ENCODE results near the gene LMOD1.

LMOD1 gene

GRCh38 chr1:201884425-201884824 is 61.9 kb downstream of the LMOD1 start:
- Mint-ChIP-seq H3K27ac (peak overlapping the region in 1 of 3 experiments; percentile 35), H3K4me3 (peak overlapping the region in 1 of 3 experiments; percentile 50), H3K4me1 (peaks cover 36% of the 10 kb centered on the region), H3K9me3 (no peaks in the 10 kb centered on the region), H3K36me3 (ENCODE audit: low read depth) (no peaks in the 10 kb centered on the region), H3K27me3 (ENCODE audit: low read depth) (peaks cover 17% of the 10 kb centered on the region)
- TF ChIP-seq CTCF (IDR thresholded peaks at IDR 0.05; ENCODE audit: unreplicated experiment in 3 of 3): no peak

- TF ChIP-seq CTCF (IDR thresholded peaks at IDR 0.05; ENCODE audit: unreplicated experiment in 3 of 3): no peak
- no peak overlapping the region for H3K4me3 Mint-ChIP-seq
- H3K27ac Mint-ChIP-seq: no peak overlapping the region
- no peaks in the 10 kb centered on the region for H3K36me3 Mint-ChIP-seq (ENCODE audit: low read depth)
- H3K4me1 Mint-ChIP-seq: peaks cover 36% of the 10 kb centered on the region
- no peaks in the 10 kb centered on the region for H3K9me3 Mint-ChIP-seq
- H3K27me3 Mint-ChIP-seq (ENCODE audit: low read depth): peaks cover 17% of the 10 kb centered on the region
Observed at GRCh38 chr1:201883786-201884185, 62.6 kb downstream of the LMOD1 start.

GRCh38 chr1:201883266-201883665 is 63.1 kb downstream of the LMOD1 start:
- peaks cover 17% of the 10 kb centered on the region for H3K27me3 Mint-ChIP-seq (ENCODE audit: low read depth)
- no peak overlapping the region for H3K4me3 Mint-ChIP-seq
- peaks cover 36% of the 10 kb centered on the region for H3K4me1 Mint-ChIP-seq
- H3K36me3 Mint-ChIP-seq (ENCODE audit: low read depth): no peaks in the 10 kb centered on the region
- TF ChIP-seq CTCF (IDR thresholded peaks at IDR 0.05; ENCODE audit: unreplicated experiment in 3 of 3): no peak
- no peaks in the 10 kb centered on the region for H3K9me3 Mint-ChIP-seq
- H3K27ac Mint-ChIP-seq: peak overlapping the region in 1 of 3 experiments; percentile 22

- Mint-ChIP-seq H3K4me1 (peaks cover 31% of the 10 kb centered on the region), H3K36me3 (ENCODE audit: low read depth) (no peaks in the 10 kb centered on the region), H3K9me3 (no peaks in the 10 kb centered on the region), H3K27ac (peak overlapping the region in 1 of 3 experiments; percentile 22), H3K27me3 (ENCODE audit: low read depth) (peaks cover 13% of the 10 kb centered on the region), H3K4me3 (no peak overlapping the region)
- no peak for TF ChIP-seq CTCF (IDR thresholded peaks at IDR 0.05; ENCODE audit: unreplicated experiment in 3 of 3)
Observed at GRCh38 chr1:201882665-201883132, 63.6 kb downstream of the LMOD1 start.

- no peak overlapping the region for H3K4me3 Mint-ChIP-seq
- H3K27ac Mint-ChIP-seq: no peak overlapping the region
- peaks cover 7% of the 10 kb centered on the region for H3K27me3 Mint-ChIP-seq (ENCODE audit: low read depth)
- H3K36me3 Mint-ChIP-seq (ENCODE audit: low read depth): peaks cover 5% of the 10 kb centered on the region
- peaks cover 28% of the 10 kb centered on the region for H3K4me1 Mint-ChIP-seq
- TF ChIP-seq CTCF (IDR thresholded peaks at IDR 0.05; ENCODE audit: unreplicated experiment in 3 of 3): no peak
- H3K9me3 Mint-ChIP-seq: no peaks in the 10 kb centered on the region
Observed at GRCh38 chr1:201881617-201882016, 64.7 kb downstream of the LMOD1 start.

GRCh38 chr1:201880928-201881571 is 65.3 kb downstream of the LMOD1 start:
- H3K27ac Mint-ChIP-seq: no peak overlapping the region
- H3K4me3 Mint-ChIP-seq: no peak overlapping the region
- peaks cover 7% of the 10 kb centered on the region for H3K27me3 Mint-ChIP-seq (ENCODE audit: low read depth)
- H3K9me3 Mint-ChIP-seq: no peaks in the 10 kb centered on the region
- peaks cover 11% of the 10 kb centered on the region for H3K36me3 Mint-ChIP-seq (ENCODE audit: low read depth)
- TF ChIP-seq CTCF (IDR thresholded peaks at IDR 0.05; ENCODE audit: unreplicated experiment in 3 of 3): no peak
- peaks cover 28% of the 10 kb centered on the region for H3K4me1 Mint-ChIP-seq
